ENCODE measurements around the gene KRTAP20-2. TPM values are rescaled to one million over a fixed set of nuclear protein-coding genes. Genes with fewer than 3 reads are reported as not detected.

KRTAP20-2 gene
- total RNA-seq, 3 donors from 2014 or later: not detected

DNA sequence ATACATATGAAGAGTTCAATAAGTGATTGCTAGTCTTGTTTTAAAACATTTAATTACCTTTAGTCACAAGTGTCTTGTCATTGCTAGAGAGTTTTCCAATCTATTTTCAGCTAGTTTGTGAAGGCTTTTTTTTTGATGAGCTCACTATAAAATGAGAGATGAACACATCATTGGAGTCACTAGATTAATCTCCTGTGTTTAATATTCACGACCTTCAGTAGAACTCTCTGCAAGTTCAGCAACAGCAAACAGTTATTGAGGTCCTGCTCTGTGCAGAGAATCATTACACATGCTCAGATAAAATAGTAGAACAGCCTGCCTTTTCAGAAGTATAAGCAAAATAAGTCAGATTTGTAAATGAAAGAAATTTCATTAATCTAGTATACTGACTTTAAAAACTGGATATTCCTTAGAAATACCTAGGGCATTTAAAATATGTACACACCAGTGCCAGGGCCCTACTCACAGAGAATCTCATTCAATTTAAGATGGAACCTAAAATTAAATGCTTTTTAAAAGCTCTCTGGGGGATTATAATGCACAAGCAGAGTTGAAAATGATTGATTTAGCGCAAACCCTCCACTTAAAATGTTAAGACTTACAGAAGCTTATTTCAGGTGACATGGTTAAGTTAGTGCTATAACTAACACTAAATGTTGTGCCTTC is 38.1 kb downstream of the KRTAP20-2 start:
- Histone ChIP-seq H3K9me3 (peaks cover 59% of the 10 kb centered on the region), H3K4me1 (ENCODE audit: low read depth) (no peaks in the 10 kb centered on the region), H3K4me3 (no peak overlapping the region), H3K36me3 (ENCODE audit: low read depth) (no peaks in the 10 kb centered on the region)
- intact Hi-C loops (cut with DNase I, micrococcal nuclease): no loop called here
- DNase-seq: no peak
- TF ChIP-seq, protein P1, sequence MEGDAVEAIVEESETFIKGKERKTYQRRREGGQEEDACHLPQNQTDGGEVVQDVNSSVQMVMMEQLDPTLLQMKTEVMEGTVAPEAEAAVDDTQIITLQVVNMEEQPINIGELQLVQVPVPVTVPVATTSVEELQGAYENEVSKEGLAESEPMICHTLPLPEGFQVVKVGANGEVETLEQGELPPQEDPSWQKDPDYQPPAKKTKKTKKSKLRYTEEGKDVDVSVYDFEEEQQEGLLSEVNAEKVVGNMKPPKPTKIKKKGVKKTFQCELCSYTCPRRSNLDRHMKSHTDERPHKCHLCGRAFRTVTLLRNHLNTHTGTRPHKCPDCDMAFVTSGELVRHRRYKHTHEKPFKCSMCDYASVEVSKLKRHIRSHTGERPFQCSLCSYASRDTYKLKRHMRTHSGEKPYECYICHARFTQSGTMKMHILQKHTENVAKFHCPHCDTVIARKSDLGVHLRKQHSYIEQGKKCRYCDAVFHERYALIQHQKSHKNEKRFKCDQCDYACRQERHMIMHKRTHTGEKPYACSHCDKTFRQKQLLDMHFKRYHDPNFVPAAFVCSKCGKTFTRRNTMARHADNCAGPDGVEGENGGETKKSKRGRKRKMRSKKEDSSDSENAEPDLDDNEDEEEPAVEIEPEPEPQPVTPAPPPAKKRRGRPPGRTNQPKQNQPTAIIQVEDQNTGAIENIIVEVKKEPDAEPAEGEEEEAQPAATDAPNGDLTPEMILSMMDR (IDR thresholded peaks at IDR 0.05): no peak
- ATAC-seq: no peak

DNA sequence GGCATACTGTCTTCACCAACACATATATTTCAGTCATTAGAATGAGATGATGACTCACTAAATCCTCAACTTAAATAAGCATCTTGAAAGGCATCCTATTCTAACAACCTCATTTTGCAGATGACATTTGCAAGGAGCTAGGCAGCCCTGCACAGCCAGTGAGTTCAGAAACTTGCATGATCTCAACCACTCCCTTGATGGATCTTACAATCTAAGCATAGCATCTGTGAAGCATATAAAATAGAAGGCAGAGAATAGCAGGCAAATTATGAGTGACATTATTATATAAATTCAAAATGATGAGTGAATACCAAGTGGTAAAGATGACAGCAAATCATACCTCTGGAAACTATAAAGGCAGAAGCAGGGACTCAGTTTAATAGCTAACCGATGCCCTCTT is 39.3 kb downstream of the KRTAP20-2 start:
- TF ChIP-seq, protein P1 (IDR thresholded peaks at IDR 0.05): no peak
- no peak for ATAC-seq
- no peaks in the 10 kb centered on the region for H3K4me1 ChIP-seq (ENCODE audit: low read depth)
- DNase-seq: no peak
- peaks cover 50% of the 10 kb centered on the region for H3K9me3 ChIP-seq
- no peaks in the 10 kb centered on the region for H3K36me3 ChIP-seq (ENCODE audit: low read depth)
- no peak overlapping the region for H3K4me3 ChIP-seq
- intact Hi-C loops (cut with DNase I, micrococcal nuclease): no loop called here

DNA sequence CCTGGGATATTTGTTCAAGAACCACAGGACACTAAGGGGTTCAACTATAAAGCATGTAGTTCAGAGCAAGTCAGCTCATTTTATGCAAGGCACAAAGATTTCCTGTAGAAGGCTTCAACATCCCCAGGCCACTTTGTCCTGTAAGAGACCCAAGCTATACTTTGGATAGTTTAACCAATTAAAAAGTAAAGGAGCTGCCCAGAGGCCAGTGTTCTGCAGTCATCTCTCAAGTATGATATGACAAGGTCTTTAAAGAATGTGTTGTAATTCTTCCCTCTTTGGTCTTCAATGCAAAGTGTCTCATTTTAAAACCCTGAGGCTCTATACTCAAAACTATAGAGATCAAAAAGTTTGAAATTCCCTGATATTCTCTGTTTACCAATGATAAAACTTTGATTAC is 41.7 kb downstream of the KRTAP20-2 start:
- Histone ChIP-seq H3K4me3 (no peak overlapping the region), H3K4me1 (ENCODE audit: low read depth) (no peaks in the 10 kb centered on the region), H3K9me3 (peaks cover 32% of the 10 kb centered on the region), H3K36me3 (ENCODE audit: low read depth) (no peaks in the 10 kb centered on the region)
- TF ChIP-seq, protein P1 (IDR thresholded peaks at IDR 0.05): no peak
- intact Hi-C loops (cut with DNase I, micrococcal nuclease): no loop called here
- no peak for ATAC-seq
- no peak for DNase-seq

DNA sequence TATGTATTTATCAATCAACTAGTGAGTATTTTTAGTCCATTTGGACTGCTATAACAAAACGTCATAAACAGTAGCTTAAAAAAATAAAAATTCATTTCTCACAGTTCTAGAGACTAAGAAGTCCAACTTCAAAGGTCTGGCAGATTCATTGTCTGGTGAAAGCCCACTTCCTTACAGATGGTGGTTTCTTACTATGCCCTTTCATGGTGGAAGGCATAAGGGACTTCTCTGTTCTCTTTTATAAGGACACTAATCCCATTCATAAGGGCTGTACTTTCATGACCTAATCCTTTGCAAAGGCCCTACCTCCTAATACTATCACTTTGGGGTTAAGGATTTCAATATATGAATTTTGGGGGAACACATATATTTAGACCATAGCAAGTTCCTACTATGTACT is 45.6 kb downstream of the KRTAP20-2 start:
- Histone ChIP-seq H3K36me3 (ENCODE audit: low read depth) (no peaks in the 10 kb centered on the region), H3K4me3 (no peak overlapping the region), H3K9me3 (peaks cover 44% of the 10 kb centered on the region), H3K4me1 (ENCODE audit: low read depth) (no peaks in the 10 kb centered on the region)
- TF ChIP-seq, protein P1 (IDR thresholded peaks at IDR 0.05): no peak
- ATAC-seq: no peak
- no peak for DNase-seq
- intact Hi-C loops (cut with DNase I, micrococcal nuclease): no loop called here

DNA sequence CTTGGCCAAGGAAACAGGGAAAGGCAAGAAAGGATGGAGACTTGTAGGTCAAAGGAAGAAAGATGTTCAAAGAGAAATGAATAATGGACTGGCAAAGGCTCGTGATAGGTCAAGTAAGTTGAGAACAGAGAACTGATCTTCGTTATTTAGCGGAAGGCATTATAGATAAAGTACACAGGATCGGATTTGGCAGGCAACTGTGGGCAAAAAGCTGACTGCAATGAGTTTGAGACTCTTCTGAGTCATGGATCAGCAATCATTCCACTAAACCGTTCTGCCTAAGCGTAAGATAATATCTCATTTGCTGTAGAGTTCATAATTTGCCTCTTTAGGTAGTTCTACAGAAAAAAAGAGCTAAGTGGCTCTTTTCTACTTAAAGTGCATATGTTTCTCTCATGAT is 49.5 kb downstream of the KRTAP20-2 start:
- Histone ChIP-seq H3K4me1 (ENCODE audit: low read depth) (no peaks in the 10 kb centered on the region), H3K9me3 (peaks cover 51% of the 10 kb centered on the region), H3K36me3 (ENCODE audit: low read depth) (no peaks in the 10 kb centered on the region), H3K4me3 (no peak overlapping the region)
- no peak for DNase-seq
- intact Hi-C loops (cut with DNase I, micrococcal nuclease): no loop called here
- TF ChIP-seq, protein P1 (IDR thresholded peaks at IDR 0.05): no peak
- ATAC-seq: no peak

Other genes with a start within 250 kb of the KRTAP20-2 start
- not detected for gene KRTAP13-1, start 239.2 kb upstream of the KRTAP20-2 start, total RNA-seq
- not detected for gene KRTAP13-3, start 209.3 kb upstream of the KRTAP20-2 start, total RNA-seq
- not detected for gene KRTAP13-4, start 205.0 kb upstream of the KRTAP20-2 start, total RNA-seq
- gene KRTAP15-1, start 194.9 kb upstream of the KRTAP20-2 start, total RNA-seq: not detected
- gene KRTAP19-1, start 154.8 kb upstream of the KRTAP20-2 start, total RNA-seq: not detected
- gene KRTAP19-2, start 147.8 kb upstream of the KRTAP20-2 start, total RNA-seq: not detected
- gene KRTAP19-3, start 143.2 kb upstream of the KRTAP20-2 start, total RNA-seq: not detected
- not detected for gene KRTAP19-4, start 138.0 kb upstream of the KRTAP20-2 start, total RNA-seq
- gene KRTAP19-5, start 133.1 kb upstream of the KRTAP20-2 start, total RNA-seq: not detected
- gene KRTAP19-6, start 93.3 kb upstream of the KRTAP20-2 start, total RNA-seq: not detected
- gene KRTAP19-7, start 73.9 kb upstream of the KRTAP20-2 start, total RNA-seq: not detected
- gene KRTAP22-2, start 44.8 kb upstream of the KRTAP20-2 start, total RNA-seq: not detected
- not detected for gene KRTAP6-3, start 42.8 kb upstream of the KRTAP20-2 start, total RNA-seq
- gene KRTAP6-2, start 36.3 kb upstream of the KRTAP20-2 start, total RNA-seq: not detected
- gene KRTAP22-1, start 34.1 kb upstream of the KRTAP20-2 start, total RNA-seq: not detected
- gene KRTAP6-1, start 21.3 kb upstream of the KRTAP20-2 start, total RNA-seq: not detected
- not detected for gene KRTAP20-1, start 18.8 kb upstream of the KRTAP20-2 start, total RNA-seq
- not detected for gene KRTAP20-4, start 14.6 kb upstream of the KRTAP20-2 start, total RNA-seq
- gene KRTAP20-3, start 7.7 kb downstream of the KRTAP20-2 start, total RNA-seq: not detected
- not detected for gene KRTAP21-3, start 83.6 kb downstream of the KRTAP20-2 start, total RNA-seq
- not detected for gene KRTAP21-2, start 112.1 kb downstream of the KRTAP20-2 start, total RNA-seq
- gene KRTAP21-1, start 120.2 kb downstream of the KRTAP20-2 start, total RNA-seq: not detected
- gene KRTAP8-1, start 178.1 kb downstream of the KRTAP20-2 start, total RNA-seq: not detected
- not detected for gene KRTAP7-1, start 194.6 kb downstream of the KRTAP20-2 start, total RNA-seq
- not detected for gene KRTAP11-1, start 246.4 kb downstream of the KRTAP20-2 start, total RNA-seq